Hepatocyte (in vitro differentiated cells): ENCODE measurements around the gene TTC7B. TPM values are rescaled to one million over a fixed set of nuclear protein-coding genes. Genes with fewer than 3 reads are reported as not detected.

ENCODE experiments used
- DNase-seq: peaks from one replicate; pipeline ENCODE4 v3.0.0-alpha.2; 2016; ENCODE audit warnings: low spot score
- H2AFZ ChIP-seq: fragments of 200-600 bp; sonication (generic); 2 replicates; pipeline ENCODE4 v1.6.0; 2016; ENCODE audit warnings: antibody characterized with exemption, mild to moderate bottlenecking
- H3K27ac ChIP-seq: fragments of 200-600 bp; sonication (generic); 2 replicates; pipeline ENCODE4 v1.5.1; 2016; ENCODE audit warnings: mild to moderate bottlenecking
- H3K27me3 ChIP-seq: fragments of 200-600 bp; sonication (generic); 2 replicates; pipeline ENCODE4 v1.6.1; 2016
- H3K36me3 ChIP-seq: fragments of 200-600 bp; sonication (generic); replicated peaks from 2 replicates; pipeline ENCODE4 v1.5.1; 2016; ENCODE audit warnings: low read depth; ENCODE audit not compliant: insufficient read depth
- H3K4me1 ChIP-seq: fragments of 200-600 bp; sonication (generic); 2 replicates; pipeline ENCODE4 v1.5.1; 2016; ENCODE audit warnings: mild to moderate bottlenecking, moderate library complexity; ENCODE audit not compliant: insufficient read depth
- H3K4me2 ChIP-seq: fragments of 200-600 bp; sonication (generic); 2 replicates; pipeline ENCODE4 v1.6.0; 2016
- H3K4me3 ChIP-seq: fragments of 200-600 bp; sonication (generic); 2 replicates; pipeline ENCODE4 v1.5.1; 2016; ENCODE audit warnings: mild to moderate bottlenecking
- H3K79me2 ChIP-seq: fragments of 200-600 bp; sonication (generic); 2 replicates; pipeline ENCODE4 v1.6.0; 2017; ENCODE audit warnings: mild to moderate bottlenecking
- H3K9me2 ChIP-seq: fragments of 200-600 bp; sonication (generic); replicated peaks from 2 replicates; pipeline ENCODE4 v1.6.0; 2017; ENCODE audit warnings: mild to moderate bottlenecking; ENCODE audit not compliant: insufficient read depth
- H3K9me3 ChIP-seq: fragments of 200-600 bp; sonication (generic); 2 replicates; pipeline ENCODE4 v1.5.1; 2016; ENCODE audit warnings: low read depth, mild to moderate bottlenecking
- H4K20me1 ChIP-seq: fragments of 200-600 bp; sonication (generic); 2 replicates; pipeline ENCODE4 v1.6.0; 2016; ENCODE audit warnings: mild to moderate bottlenecking; ENCODE audit not compliant: insufficient read depth, poor library complexity, severe bottlenecking
- CTCF ChIP-seq: fragments of 200-600 bp; sonication (generic); IDR thresholded peaks from 2 replicates; pipeline ENCODE4 v1.5.1; 2016; ENCODE audit warnings: antibody characterized with exemption, mild to moderate bottlenecking; ENCODE audit not compliant: poor library complexity
- EZH2 ChIP-seq: fragments of 200-600 bp; sonication (generic); IDR thresholded peaks from 2 replicates; pipeline ENCODE4 v1.6.1; 2016; ENCODE audit warnings: antibody characterized with exemption, mild to moderate bottlenecking, borderline replicate concordance
- EZH2phosphoT487 ChIP-seq: fragments of 200-600 bp; sonication (generic); IDR thresholded peaks from one replicate; pipeline ENCODE4 v1.6.1; 2018; ENCODE audit warnings: antibody characterized with exemption, mild to moderate bottlenecking, low read depth, moderate library complexity; ENCODE audit not compliant: unreplicated experiment, severe bottlenecking
- WGBS: methylation state at CpG from one replicate; pipeline ENCODE4 v1.1.6; 2016; ENCODE audit warnings: low lambda C conversion rate; ENCODE audit errors: missing lambda C conversion rate; 5-methylcytosine and 5-hydroxymethylcytosine counted together
- polyA plus RNA-seq: library from polyadenylated mRNA; unstranded; fragments of >200 nt; fragmentation: Nextera tagmentation; extraction: Ambion mirVana; gene quantifications from 2 replicates; pipeline ENCODE4 v1.2.1, GENCODE V29; 2016
- total RNA-seq: library from RNA; depleted of rRNA; stranded (reverse); fragments of >200 nt; gene quantifications from 2 replicates; pipeline ENCODE4 v1.2.3, GENCODE V29; 2014

TTC7B gene
- total and polyA plus RNA-seq, 2 experiments from 2014 or later = 10.7 to 25.5 TPM

GRCh38 chr14:90753456-90754005 lies 62.7 kb downstream of the TTC7B start:
- Histone ChIP-seq H3K4me1 (no peaks in the 10 kb centered on the region), H2AFZ (no peak overlapping the region), H4K20me1 (no peaks in the 10 kb centered on the region), H3K36me3 (no peaks in the 10 kb centered on the region), H3K4me2 (no peak overlapping the region), H3K79me2 (no peaks in the 10 kb centered on the region), H3K27ac (no peak overlapping the region), H3K9me3 (no peaks in the 10 kb centered on the region), H3K9me2 (no peaks in the 10 kb centered on the region), H3K27me3 (no peaks in the 10 kb centered on the region), H3K4me3 (no peak overlapping the region)
- DNase-seq = no peak
- 95% methylated on average over 3 of the region's 3 CpGs for WGBS
- TF ChIP-seq CTCF (no peak), EZH2 (no peak), EZH2phosphoT487 (no peak)

- no peaks in the 10 kb centered on the region for H3K27me3 ChIP-seq
- H2AFZ ChIP-seq = no peak overlapping the region
- H3K79me2 ChIP-seq = no peaks in the 10 kb centered on the region
- H3K36me3 ChIP-seq = no peaks in the 10 kb centered on the region
- TF ChIP-seq EZH2phosphoT487 (no peak), CTCF (no peak), EZH2 (no peak)
- WGBS = 69% methylated on average over 1 of the region's 1 CpG
- no peaks in the 10 kb centered on the region for H3K4me1 ChIP-seq
- no peak overlapping the region for H3K4me2 ChIP-seq
- H3K4me3 ChIP-seq = no peak overlapping the region
- no peak for DNase-seq
- no peaks in the 10 kb centered on the region for H3K9me3 ChIP-seq
- H4K20me1 ChIP-seq = no peaks in the 10 kb centered on the region
- no peaks in the 10 kb centered on the region for H3K9me2 ChIP-seq
- no peak overlapping the region for H3K27ac ChIP-seq
These were observed 65.5 kb downstream of the TTC7B start for GRCh38 chr14:90750701-90751100.

- H3K27me3 ChIP-seq = no peaks in the 10 kb centered on the region
- H3K4me2 ChIP-seq = no peak overlapping the region
These were observed 66.0 kb downstream of the TTC7B start for GRCh38 chr14:90750191-90750590.

More at GRCh38 chr14:90750191-90750590, 66.0 kb downstream of the TTC7B start:
- H3K4me3 ChIP-seq = no peak overlapping the region
- H2AFZ ChIP-seq = no peak overlapping the region
- TF ChIP-seq EZH2phosphoT487 (no peak), CTCF (no peak), EZH2 (no peak)
- H3K79me2 ChIP-seq = no peaks in the 10 kb centered on the region
- no peak overlapping the region for H3K27ac ChIP-seq
- H3K9me3 ChIP-seq = no peaks in the 10 kb centered on the region
- no peaks in the 10 kb centered on the region for H4K20me1 ChIP-seq
- no peaks in the 10 kb centered on the region for H3K9me2 ChIP-seq
- no peaks in the 10 kb centered on the region for H3K36me3 ChIP-seq
- DNase-seq = no peak
- no peaks in the 10 kb centered on the region for H3K4me1 ChIP-seq
